ENCODE measurements around the gene FAM187B. TPM values are rescaled to one million over a fixed set of nuclear protein-coding genes. Genes with fewer than 3 reads are reported as not detected.
"Not testable (repeated sequence)": the region's sequence is repeated elsewhere in the genome, so short reads cannot be mapped to it uniquely, and the experiment has no call there.

The FAM187B gene
- total and polyA plus RNA-seq, 2 experiments from 2014 or later, result 0.23 TPM; not detected in 1

GRCh38 chr19:35199481-35199880 lies 29.1 kb downstream of the FAM187B start:
- H3F3A ChIP-seq (replicated peaks; ENCODE audit: low read depth), result no peaks in the 10 kb centered on the region
- peaks cover 11% of the 10 kb centered on the region for H3K27me3 Mint-ChIP-seq (ENCODE audit: insufficient read depth, low read depth, poor library complexity)
- H3K4me3 Mint-ChIP-seq, result no peak overlapping the region
- no peaks in the 10 kb centered on the region for H3K79me2 ChIP-seq (replicated peaks; ENCODE audit: insufficient read depth)
- no peak overlapping the region for H3K4me3 ChIP-seq
- no peak overlapping the region for H3K4me2 ChIP-seq
- H3K9me3 Mint-ChIP-seq, result peaks cover 8% of the 10 kb centered on the region; the same call in 2 of the 3 replicates
- DNase-seq (ENCODE audit: low spot score) (no peak), ATAC-seq (no peak)
- no peaks in the 10 kb centered on the region for H4K20me1 ChIP-seq (replicated peaks; ENCODE audit: insufficient read depth)
- H3K27ac ChIP-seq (ENCODE audit: low read depth), result no peak overlapping the region
- H3K9me2 ChIP-seq (ENCODE audit: insufficient read depth), result peaks cover 3% of the 10 kb centered on the region; the same call in 1 of the 2 replicates
- peaks cover 43% of the 10 kb centered on the region for H3K4me1 Mint-ChIP-seq
- H3K27ac Mint-ChIP-seq, result no peak overlapping the region
- H3K4me1 ChIP-seq (ENCODE audit: insufficient read depth), result peaks cover 21% of the 10 kb centered on the region
- TF ChIP-seq JUNB (IDR thresholded peaks at IDR 0.05; ENCODE audit: unreplicated experiment) (no peak), CTCF (conservative IDR thresholded peaks at IDR 0.05; ENCODE audit: low read depth in 2 of 2) (no peak)
- peaks cover 5% of the 10 kb centered on the region for H3K36me3 Mint-ChIP-seq (ENCODE audit: low read depth)
- H3K36me3 ChIP-seq (ENCODE audit: insufficient read depth), result no peaks in the 10 kb centered on the region
- H3K27me3 ChIP-seq (ENCODE audit: insufficient read depth), result no peaks in the 10 kb centered on the region
- H2AFZ ChIP-seq, result no peak overlapping the region

- not testable (repeated sequence) for H3K36me3 Mint-ChIP-seq (ENCODE audit: low read depth)
- H3K27me3 Mint-ChIP-seq (ENCODE audit: insufficient read depth, low read depth, poor library complexity), result peaks cover 11% of the 10 kb centered on the region
- H3K4me1 Mint-ChIP-seq, result peaks cover 20% of the 10 kb centered on the region
Observed at GRCh38 chr19:35196861-35197260, 31.7 kb downstream of the FAM187B start.

GRCh38 chr19:35195830-35196229 lies 32.7 kb downstream of the FAM187B start:
- H3K9me3 Mint-ChIP-seq, result 0 out of 3 replicates have a peak, but pooled peaks cover 3% of the 10 kb centered on the region
- Histone ChIP-seq H3K27ac (ENCODE audit: low read depth) (no peak overlapping the region), H3K4me1 (ENCODE audit: insufficient read depth) (0 out of 2 replicates have a peak, but pooled peaks cover 5% of the 10 kb centered on the region), H3K4me3 (no peak overlapping the region), H3K79me2 (replicated peaks; ENCODE audit: insufficient read depth) (no peaks in the 10 kb centered on the region), H4K20me1 (replicated peaks; ENCODE audit: insufficient read depth) (no peaks in the 10 kb centered on the region), H3F3A (replicated peaks; ENCODE audit: low read depth) (no peaks in the 10 kb centered on the region), H3K9me2 (ENCODE audit: insufficient read depth) (no peaks in the 10 kb centered on the region), H3K36me3 (ENCODE audit: insufficient read depth) (no peaks in the 10 kb centered on the region), H2AFZ (peak overlapping the region; percentile 39; the same call in 1 of the 2 replicates), H3K4me2 (no peak overlapping the region), H3K27me3 (ENCODE audit: insufficient read depth) (no peaks in the 10 kb centered on the region)
- H3K4me1 Mint-ChIP-seq, result peaks cover 11% of the 10 kb centered on the region; the same call in 2 of the 3 replicates
- no peak overlapping the region for H3K27ac Mint-ChIP-seq
- H3K27me3 Mint-ChIP-seq (ENCODE audit: insufficient read depth, low read depth, poor library complexity), result peaks cover 11% of the 10 kb centered on the region
- ATAC-seq, result no peak
- H3K36me3 Mint-ChIP-seq (ENCODE audit: low read depth), result no peaks in the 10 kb centered on the region
- H3K4me3 Mint-ChIP-seq, result no peak overlapping the region
- no peak for DNase-seq (ENCODE audit: low spot score)
- no peak for TF ChIP-seq EZH2 (IDR thresholded peaks at IDR 0.05; ENCODE audit: low read depth, unreplicated experiment)
- no peak for TF ChIP-seq STAT1 (IDR thresholded peaks at IDR 0.05; ENCODE audit: unreplicated experiment)
- TF ChIP-seq JUNB (IDR thresholded peaks at IDR 0.05; ENCODE audit: unreplicated experiment), result no peak
- no peak for TF ChIP-seq CTCF (conservative IDR thresholded peaks at IDR 0.05; ENCODE audit: low read depth in 2 of 2)
- TF ChIP-seq POLR2AphosphoS5 (IDR thresholded peaks at IDR 0.05; ENCODE audit: low read depth), result no peak
- no peak for TF ChIP-seq REST (IDR thresholded peaks at IDR 0.05; ENCODE audit: unreplicated experiment)
- TF ChIP-seq ETS1 (IDR thresholded peaks at IDR 0.05), result no peak

More at GRCh38 chr19:35196861-35197260, 31.7 kb downstream of the FAM187B start:
- H3K9me2 ChIP-seq (ENCODE audit: insufficient read depth); H3K36me3 ChIP-seq (ENCODE audit: insufficient read depth); H3K4me3 ChIP-seq; H3K79me2 ChIP-seq (replicated peaks; ENCODE audit: insufficient read depth); H3K27me3 ChIP-seq (ENCODE audit: insufficient read depth); H3K4me3 Mint-ChIP-seq; H2AFZ ChIP-seq; H3F3A ChIP-seq (replicated peaks; ENCODE audit: low read depth); H3K27ac ChIP-seq (ENCODE audit: low read depth); DNase-seq (ENCODE audit: low spot score); H3K4me2 ChIP-seq; H3K9me3 Mint-ChIP-seq; H4K20me1 ChIP-seq (replicated peaks; ENCODE audit: insufficient read depth); H3K27ac Mint-ChIP-seq; ATAC-seq; H3K4me1 ChIP-seq (ENCODE audit: insufficient read depth): not testable (repeated sequence)
